Measurements from ENCODE around the gene MAN1B1. TPM values are rescaled to one million over a fixed set of nuclear protein-coding genes. Genes with fewer than 3 reads are reported as not detected.

MAN1B1 gene
- total and polyA plus RNA-seq, 2 donors (not counting 3 experiments of a cell fraction or from before 2014, with no cell fraction given): 75.3 to 83.3 TPM

DNA sequence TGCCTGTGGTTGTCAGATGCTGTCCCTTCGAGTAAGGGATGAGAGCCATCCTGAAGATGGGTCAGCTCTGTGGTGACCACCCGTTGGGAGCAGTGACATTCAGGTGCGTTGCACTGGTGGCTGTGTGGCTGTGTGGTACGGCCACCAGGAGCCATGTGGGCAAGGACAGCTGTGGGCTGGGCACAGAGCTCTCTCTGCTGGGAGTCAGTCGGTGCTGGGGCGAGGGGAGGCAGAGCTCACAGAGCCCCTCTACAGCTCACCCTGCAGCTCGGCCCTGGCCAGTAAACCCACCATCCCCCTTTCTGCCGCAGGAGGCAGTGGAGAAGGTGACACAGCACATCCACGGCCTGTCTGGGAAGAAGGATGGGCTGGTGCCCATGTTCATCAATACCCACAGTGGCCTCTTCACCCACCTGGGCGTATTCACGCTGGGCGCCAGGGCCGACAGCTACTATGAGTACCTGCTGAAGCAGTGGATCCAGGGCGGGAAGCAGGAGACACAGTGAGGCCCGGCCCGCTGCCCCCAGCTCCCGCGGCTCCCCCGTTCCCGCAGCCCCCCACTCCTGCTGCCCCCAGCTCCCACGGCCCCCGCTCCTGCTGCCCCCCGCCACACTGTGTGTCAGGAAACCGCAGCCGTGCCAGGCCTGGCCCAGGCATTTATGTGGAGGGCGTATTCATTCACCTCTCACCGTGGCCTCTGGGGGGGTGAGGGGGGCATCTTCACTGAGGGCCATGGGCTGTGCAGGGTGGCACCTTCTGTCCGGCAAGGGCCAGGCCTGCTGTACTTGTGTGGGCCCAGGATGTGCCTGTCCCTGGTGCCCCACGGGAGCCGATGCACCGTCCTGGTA is 19.3 kb downstream of the MAN1B1 start:
- Histone ChIP-seq H3K27ac (ENCODE audit: insufficient read depth, low read depth, low read length) (no peak overlapping the region), H3K4me1 (ENCODE audit: control insufficient read depth, extremely low read depth, insufficient read depth, low read length) (no peaks in the 10 kb centered on the region), H3K79me2 (ENCODE audit: control insufficient read depth, insufficient read depth, low read length) (no peaks in the 10 kb centered on the region), H3K27me3 (ENCODE audit: control insufficient read depth in 2 of 2, insufficient read depth in 2 of 2, low read length in 2 of 2) (no peaks in the 10 kb centered on the region), H3K36me3 (ENCODE audit: control insufficient read depth in 2 of 2, extremely low read depth in 1 of 2, insufficient read depth in 2 of 2, low read length in 2 of 2) (peaks cover 4 to 68% of the 10 kb centered on the region in 2 experiments), H2AFZ (ENCODE audit: low read depth, low read length) (no peak overlapping the region), H3K4me2 (ENCODE audit: insufficient read depth, low read length) (no peak overlapping the region), H3K9me3 (replicated peaks; ENCODE audit: control insufficient read depth, insufficient read depth, low read length) (no peaks in the 10 kb centered on the region), H4K20me1 (replicated peaks; ENCODE audit: control insufficient read depth, extremely low read depth, insufficient read depth, low read length) (no peaks in the 10 kb centered on the region), H3K9me1 (replicated peaks; ENCODE audit: control insufficient read depth, extremely low read depth, insufficient read depth, low read length) (no peaks in the 10 kb centered on the region), H3K9ac (replicated peaks; ENCODE audit: extremely low read depth, insufficient read depth, low read length) (no peak overlapping the region), H3K4me3 (replicated peaks in 1 of 3; ENCODE audit: insufficient read depth in 1 of 3, low read depth in 1 of 3, low read length in 3 of 3) (no peak overlapping the region)
- no TSS peak for BruUV-seq (replicated peaks)
- FAIRE-seq (no peak), DNase-seq (ENCODE audit: low read depth, low spot score) (no peak)
- CTCF ChIA-PET: interaction anchor here (0.8 to 0.9 kb wide), 3 partner anchors 12 to 130 kb away, joined by 3 to 5 read pairs (median 3); partner anchors contain the start of gene RNF224
- POLR2A ChIA-PET: no interaction called here
- intact Hi-C loops (cut with micrococcal nuclease): no loop called here
- dilution Hi-C loops (cut with MboI; ENCODE audit: extremely low pct_ligation_motif_present, low sequenced_read_pairs): no loop called here
- no peak for TF ChIP-seq EZH2 (IDR thresholded peaks at IDR 0.05; ENCODE audit: borderline replicate concordance, low read depth, low read length, severe bottlenecking)
- TF ChIP-seq, protein P1, sequence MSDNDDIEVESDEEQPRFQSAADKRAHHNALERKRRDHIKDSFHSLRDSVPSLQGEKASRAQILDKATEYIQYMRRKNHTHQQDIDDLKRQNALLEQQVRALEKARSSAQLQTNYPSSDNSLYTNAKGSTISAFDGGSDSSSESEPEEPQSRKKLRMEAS (IDR thresholded peaks at IDR 0.05; ENCODE audit: insufficient read depth, insufficient read length): no peak
- no peak for TF ChIP-seq GATA2 (IDR thresholded peaks at IDR 0.05; ENCODE audit: insufficient read depth, insufficient read length, low read depth, low read length)
- no peak for TF ChIP-seq FOS (IDR thresholded peaks at IDR 0.05; ENCODE audit: borderline replicate concordance, insufficient read depth, low read length)
- no peak for TF ChIP-seq POLR2A (IDR thresholded peaks at IDR 0.05; ENCODE audit: low read depth, low read length)
- no peak for TF ChIP-seq POLR2AphosphoS5 (IDR thresholded peaks at IDR 0.05; ENCODE audit: insufficient read depth, low read depth, low read length)
- TF ChIP-seq CTCF (IDR thresholded peaks at IDR 0.05; ENCODE audit: extremely low read depth in 1 of 2, insufficient read depth in 1 of 2, low read depth in 1 of 2, low read length in 2 of 2): no peak

All from endothelial cell of umbilical vein (primary cell).